Dedifferentiated amniotic fluid mesenchymal stem cell (primary cell): ENCODE data around the gene ARHGAP29.

Source experiments
- DNase-seq: peaks from one replicate; pipeline ENCODE4 v3.0.0-alpha.2; 2016; ENCODE audit errors: extremely low spot score

Gene ARHGAP29

DNA sequence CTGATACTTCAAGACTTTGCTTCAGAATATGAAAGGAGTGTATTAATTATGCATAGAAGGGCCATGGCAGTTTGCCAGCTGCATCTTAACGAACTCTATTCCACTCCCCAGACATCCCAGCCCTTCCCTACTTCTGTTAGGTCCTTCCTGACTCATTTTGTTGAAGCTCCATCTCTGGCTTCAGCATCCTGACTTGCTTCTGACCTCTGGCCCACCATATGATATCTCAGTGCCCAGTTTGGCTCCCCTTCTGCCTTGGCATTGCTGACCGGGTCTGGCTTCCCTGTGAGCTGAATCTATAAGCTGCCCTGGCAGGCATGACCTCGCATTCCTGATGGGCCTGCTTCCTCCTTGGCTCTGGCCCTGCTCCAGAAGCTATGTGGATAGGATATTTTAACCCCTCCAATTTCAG is 27.6 kb upstream of the ARHGAP29 start:
- DNase-seq = no peak

DNA sequence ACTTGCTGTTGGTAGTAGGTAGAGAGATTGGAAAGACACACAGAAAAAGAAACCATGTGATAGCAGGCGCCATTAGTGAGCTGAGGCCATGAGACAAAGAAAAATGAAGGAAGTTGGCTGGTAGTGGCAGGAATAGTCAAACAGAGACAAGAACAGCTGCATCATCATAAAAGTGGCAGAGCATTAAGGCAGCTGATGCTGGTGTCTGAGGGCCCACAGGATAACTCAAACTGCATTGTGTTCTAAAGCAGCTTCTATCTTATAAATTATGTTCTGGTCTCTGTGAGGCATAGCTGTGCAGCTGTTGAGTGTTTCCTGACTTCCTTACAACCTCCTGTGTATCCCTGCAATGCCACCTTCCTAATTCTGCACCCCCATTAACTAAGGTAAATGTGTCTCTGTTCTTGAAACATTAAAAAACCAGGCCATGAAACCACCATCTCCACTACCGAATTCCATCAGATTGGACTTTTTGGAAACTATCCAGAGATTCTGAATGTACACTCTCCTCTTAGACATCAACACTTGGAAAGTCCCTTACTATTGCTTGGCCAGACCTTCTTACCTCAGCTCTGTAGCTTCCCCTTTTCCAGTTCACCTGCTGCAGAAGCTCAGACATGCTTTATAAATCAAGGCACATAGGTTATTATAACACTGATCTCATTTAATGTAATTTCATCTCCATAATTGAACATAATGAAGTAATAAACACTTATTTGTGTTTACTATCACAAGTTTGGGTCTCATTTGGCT is 23.4 kb upstream of the ARHGAP29 start:
- no peak for DNase-seq

DNA sequence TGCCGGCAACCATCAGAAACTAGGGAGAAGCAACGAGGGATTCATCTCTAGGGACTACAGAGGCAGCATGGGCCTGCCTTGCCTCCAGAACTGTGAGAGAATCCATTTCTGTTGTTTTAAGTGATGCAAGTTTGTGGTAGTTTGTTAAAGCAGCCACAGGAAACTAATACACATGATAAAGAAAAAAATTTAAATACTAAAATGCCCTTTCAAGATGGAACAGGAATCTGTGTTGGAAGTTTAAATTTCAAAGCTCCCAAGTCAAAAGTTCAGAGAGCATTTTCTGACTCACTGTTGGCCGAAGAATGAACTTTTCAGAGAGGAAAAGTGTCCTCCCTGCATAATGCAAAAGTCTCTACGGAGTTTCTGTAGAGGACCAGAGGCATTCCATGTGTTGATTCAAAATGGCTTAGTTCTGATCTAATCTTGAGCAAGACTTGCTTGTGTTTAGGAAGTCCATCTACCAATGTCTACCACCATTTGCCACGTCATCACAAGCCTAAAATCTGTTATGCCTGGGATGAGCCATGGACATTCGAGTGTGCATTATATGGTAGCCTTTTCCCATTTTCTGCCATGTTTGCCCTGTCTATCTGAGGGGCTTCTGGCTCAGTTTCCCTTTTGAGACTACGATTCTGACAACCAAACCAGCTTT is 22.4 kb upstream of the ARHGAP29 start:
- no peak for DNase-seq

GRCh38 chr1:94258873-94259331 is 21.5 kb upstream of the ARHGAP29 start:
- DNase-seq = peak; percentile 86

DNA sequence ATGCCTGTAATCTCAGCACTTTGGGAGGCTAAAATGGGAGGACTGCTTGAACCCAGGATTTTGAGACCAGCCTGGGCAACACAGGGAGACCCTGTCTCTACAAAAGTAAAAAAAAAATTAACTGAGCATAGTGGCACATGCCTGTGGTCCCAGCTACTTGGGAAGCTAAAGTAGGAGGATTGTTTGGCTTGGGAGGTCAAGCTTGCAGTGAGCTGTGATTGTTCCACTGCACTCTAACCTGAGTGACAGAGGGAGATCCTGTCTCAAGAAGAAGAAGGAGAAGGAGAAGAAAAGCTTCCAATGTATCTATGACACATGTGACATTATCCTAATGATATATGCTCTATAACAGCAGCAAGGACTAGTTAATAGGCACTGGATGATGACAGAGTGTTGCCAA is 20.1 kb upstream of the ARHGAP29 start:
- no peak for DNase-seq

GRCh38 chr1:94255476-94255875 is 18.1 kb upstream of the ARHGAP29 start:
- DNase-seq = no peak

DNA sequence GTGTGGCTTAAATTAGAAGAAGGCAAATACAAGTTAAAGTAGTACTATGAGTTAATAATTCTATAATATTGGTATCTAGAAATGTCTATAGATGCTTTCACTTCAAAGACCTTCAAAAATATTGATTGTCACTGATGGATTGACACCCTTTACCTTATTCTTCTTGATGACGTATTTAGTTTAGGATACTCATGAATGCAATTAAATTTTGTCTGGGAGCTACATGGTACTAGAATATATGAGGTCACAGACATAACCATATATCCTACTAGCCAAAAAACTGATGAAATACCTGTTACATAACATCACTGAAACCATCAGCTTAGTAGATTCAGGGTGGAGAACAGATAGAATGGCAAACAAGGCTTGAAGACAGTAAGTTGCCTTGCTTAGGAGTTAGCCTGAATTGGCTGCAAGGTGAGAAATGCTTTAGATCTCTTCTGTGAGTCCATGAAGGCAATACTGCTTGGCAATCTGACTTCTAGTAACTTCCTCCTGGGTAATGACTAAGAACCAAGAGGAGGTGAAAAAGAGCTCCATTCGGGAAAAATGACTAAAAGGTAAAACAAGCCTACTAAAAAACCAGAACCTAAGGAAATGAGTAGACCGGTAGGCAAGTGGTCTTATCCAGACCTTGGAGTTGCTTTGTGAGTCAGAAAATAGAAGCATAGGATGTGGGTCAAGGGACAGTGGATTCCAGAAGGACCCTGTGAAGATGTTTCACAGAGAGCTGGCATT is 16.9 kb upstream of the ARHGAP29 start:
- no peak for DNase-seq

- no peak for DNase-seq
These were observed 16.2 kb upstream of the ARHGAP29 start for GRCh38 chr1:94253456-94254017.

DNA sequence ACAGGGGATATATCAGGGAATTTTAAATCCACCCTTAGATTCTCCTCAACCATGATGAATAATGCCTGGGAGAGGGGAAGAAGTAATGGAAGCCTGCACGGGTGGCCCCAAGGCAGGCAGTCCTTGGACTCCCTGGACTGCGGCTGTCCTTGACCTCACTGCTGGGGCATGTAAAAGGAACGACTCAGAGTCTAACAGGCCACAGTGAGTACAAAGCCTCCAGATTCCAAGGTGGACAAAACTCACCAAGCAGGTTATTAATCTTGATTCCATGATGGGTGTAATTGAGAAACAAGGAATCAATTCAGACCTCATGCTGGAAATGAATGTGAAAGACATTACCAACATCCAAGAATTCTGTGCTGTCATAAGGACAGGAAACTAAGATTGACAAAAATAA is 13.0 kb upstream of the ARHGAP29 start:
- no peak for DNase-seq

DNA sequence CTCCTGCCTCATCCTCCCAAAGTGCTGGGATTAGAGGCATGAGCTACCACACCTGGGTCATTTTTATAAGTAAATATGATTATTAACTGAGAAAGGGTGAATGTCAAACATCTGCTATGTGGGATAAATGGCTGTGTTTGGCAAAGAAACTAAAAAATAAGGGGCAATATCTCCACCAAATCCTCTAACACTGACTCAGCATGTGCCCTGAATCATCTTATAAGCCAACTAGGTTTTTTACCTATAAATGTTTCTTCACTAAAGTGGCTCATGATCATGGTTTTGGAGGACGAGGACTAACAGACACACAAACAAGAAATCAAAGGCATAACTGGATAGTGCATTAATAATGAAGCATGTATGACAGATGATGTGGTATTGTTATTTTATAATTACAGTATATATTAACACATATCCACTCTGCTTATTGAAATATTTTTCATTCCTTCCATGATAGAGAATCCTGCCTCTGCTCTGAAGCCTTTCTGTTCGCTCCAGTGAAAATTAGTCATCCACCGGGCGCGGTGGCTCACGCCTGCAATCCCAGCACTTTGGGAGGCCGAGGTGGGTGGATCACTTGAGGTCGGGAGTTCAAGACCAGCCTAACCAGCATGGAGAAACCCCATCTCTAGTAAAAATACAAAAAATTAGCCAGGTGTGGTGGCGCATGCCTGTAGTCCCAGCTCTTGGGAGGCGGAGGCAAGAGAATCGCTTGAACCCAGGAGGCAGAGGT is 11.7 kb upstream of the ARHGAP29 start:
- DNase-seq = no peak

- peak; percentile 39 for DNase-seq
These were observed 10.0 kb upstream of the ARHGAP29 start for GRCh38 chr1:94247138-94248094.

GRCh38 chr1:94246692-94247137 is 9.3 kb upstream of the ARHGAP29 start:
- DNase-seq = no peak

- no peak for DNase-seq
These were observed 8.5 kb upstream of the ARHGAP29 start for GRCh38 chr1:94245747-94246438.

GRCh38 chr1:94244816-94245215 is 7.4 kb upstream of the ARHGAP29 start:
- no peak for DNase-seq

GRCh38 chr1:94243665-94244064 is 6.3 kb upstream of the ARHGAP29 start:
- no peak for DNase-seq

- no peak for DNase-seq
These were observed 3.4 kb upstream of the ARHGAP29 start for GRCh38 chr1:94240822-94241221.

DNA sequence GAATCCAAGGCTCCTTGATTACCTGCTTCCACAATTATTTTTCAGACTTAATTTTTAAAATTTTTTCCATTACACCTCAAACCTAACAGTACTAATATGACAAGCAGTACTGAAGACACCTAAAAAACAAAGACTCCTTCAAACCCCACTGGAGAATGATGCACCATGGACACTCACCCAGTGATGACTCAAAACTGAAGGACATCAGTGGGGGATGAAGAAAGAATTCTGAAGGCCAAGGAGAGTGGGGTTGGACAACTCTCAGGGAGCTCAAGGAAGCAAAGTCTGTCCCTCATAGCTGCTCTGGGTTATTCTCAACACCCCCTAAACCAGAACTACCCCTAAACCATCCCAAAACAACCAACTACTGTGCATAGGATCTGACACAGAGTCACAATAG is 2.4 kb upstream of the ARHGAP29 start:
- DNase-seq = no peak

GRCh38 chr1:94239051-94239450 is 1.7 kb upstream of the ARHGAP29 start:
- no peak for DNase-seq

DNA sequence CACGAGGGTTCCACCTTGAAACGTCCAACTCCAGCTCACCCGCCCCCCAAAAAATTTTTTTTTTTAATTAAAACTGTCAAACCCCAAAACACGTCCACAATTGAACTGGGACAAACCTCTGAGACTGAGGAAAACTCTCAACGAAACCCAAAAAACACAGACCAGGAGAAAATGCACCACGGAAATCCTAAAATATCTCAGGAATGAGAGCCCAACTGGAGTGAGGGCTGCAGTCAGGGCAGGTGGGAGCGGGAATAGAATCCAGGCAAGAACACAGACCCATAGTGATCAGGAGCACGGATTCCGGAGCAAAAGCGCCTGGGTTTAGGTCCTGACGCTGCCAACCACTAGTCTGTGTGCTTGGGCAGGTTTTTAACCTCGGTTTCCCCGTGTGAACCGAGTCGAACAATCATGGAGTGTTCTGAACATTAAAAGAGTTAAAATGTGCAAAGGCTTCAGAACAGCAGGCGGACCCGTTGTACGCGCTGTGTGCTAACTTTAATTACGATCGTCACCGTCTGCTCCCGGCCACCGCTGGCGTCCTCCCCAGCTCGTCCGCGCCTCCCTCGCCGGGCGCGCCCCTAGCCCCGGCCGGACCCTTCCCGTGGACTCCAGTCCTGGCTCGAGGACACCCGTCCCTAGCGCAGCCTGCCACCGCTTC is 624 bp downstream of the ARHGAP29 start:
- peak; percentile 26 for DNase-seq
